GM19023 (cell line): Measurements from ENCODE around the gene HOMER2.
"Not testable (repeated sequence)": the region's sequence is repeated elsewhere in the genome, so short reads cannot be mapped to it uniquely, and the experiment has no call there.

Experiments used
- ATAC-seq: cut with Tn5 transposase; IDR thresholded peaks from one replicate; pipeline ENCODE4 v1.9.1; 2021; ENCODE audit warnings: mild to moderate bottlenecking, moderate library complexity; ENCODE audit not compliant: unreplicated experiment

Gene HOMER2

GRCh38 chr15:82900511-82901060 lies 51.9 kb downstream of the HOMER2 start:
- no peak for ATAC-seq

- no peak for ATAC-seq
Observed at GRCh38 chr15:82898961-82899360, 53.6 kb downstream of the HOMER2 start.

- no peak for ATAC-seq
Observed at GRCh38 chr15:82895983-82896382, 56.5 kb downstream of the HOMER2 start.

GRCh38 chr15:82894971-82895520 lies 57.5 kb downstream of the HOMER2 start:
- ATAC-seq, result no peak

GRCh38 chr15:82893473-82893872 lies 59.0 kb downstream of the HOMER2 start:
- ATAC-seq, result not testable (repeated sequence)

- ATAC-seq, result no peak
Observed at GRCh38 chr15:82892573-82892972, 59.9 kb downstream of the HOMER2 start.

- ATAC-seq, result no peak
Observed at GRCh38 chr15:82890995-82891390, 61.5 kb downstream of the HOMER2 start.

GRCh38 chr15:82890338-82890994 lies 62.1 kb downstream of the HOMER2 start:
- ATAC-seq, result no peak

- no peak for ATAC-seq
Observed at GRCh38 chr15:82882273-82882928, 70.1 kb downstream of the HOMER2 start.

- no peak for ATAC-seq
Observed at GRCh38 chr15:82881747-82882146, 70.8 kb downstream of the HOMER2 start.

GRCh38 chr15:82880704-82881103 lies 71.8 kb downstream of the HOMER2 start:
- ATAC-seq, result no peak

- ATAC-seq, result no peak
Observed at GRCh38 chr15:82878325-82878724, 74.2 kb downstream of the HOMER2 start.

- no peak for ATAC-seq
Observed at GRCh38 chr15:82877825-82878224, 74.7 kb downstream of the HOMER2 start.

GRCh38 chr15:82875411-82876003 lies 77.0 kb downstream of the HOMER2 start:
- ATAC-seq, result no peak

- ATAC-seq, result no peak
Observed at GRCh38 chr15:82874961-82875360, 77.6 kb downstream of the HOMER2 start.

GRCh38 chr15:82874267-82874666 lies 78.3 kb downstream of the HOMER2 start:
- no peak for ATAC-seq

GRCh38 chr15:82873000-82873680 lies 79.4 kb downstream of the HOMER2 start:
- no peak for ATAC-seq

GRCh38 chr15:82871832-82872484 lies 80.6 kb downstream of the HOMER2 start:
- ATAC-seq, result no peak

- no peak for ATAC-seq
Observed at GRCh38 chr15:82871358-82871757, 81.2 kb downstream of the HOMER2 start.

- no peak for ATAC-seq
Observed at GRCh38 chr15:82870727-82871320, 81.7 kb downstream of the HOMER2 start.
